HG02571 (cell line): ENCODE results near the gene TNFAIP8.

Source experiments
- ATAC-seq: cut with Tn5 transposase; IDR thresholded peaks from one replicate; pipeline ENCODE4 v1.9.1; 2021; ENCODE audit warnings: mild to moderate bottlenecking, moderate library complexity; ENCODE audit not compliant: unreplicated experiment

The TNFAIP8 gene

GRCh38 chr5:119328753-119329602 lies 26.8 kb upstream of the TNFAIP8 start:
- no peak for ATAC-seq

GRCh38 chr5:119329666-119330065 lies 26.2 kb upstream of the TNFAIP8 start:
- ATAC-seq = no peak

GRCh38 chr5:119330367-119331183 lies 25.2 kb upstream of the TNFAIP8 start:
- no peak for ATAC-seq

GRCh38 chr5:119331566-119332095 lies 24.2 kb upstream of the TNFAIP8 start:
- ATAC-seq = no peak

- no peak for ATAC-seq
Observed at GRCh38 chr5:119332208-119332607, 23.6 kb upstream of the TNFAIP8 start.

- ATAC-seq = peak; percentile 37
Observed at GRCh38 chr5:119332978-119333401, 22.8 kb upstream of the TNFAIP8 start.

- peak; percentile 25 for ATAC-seq
Observed at GRCh38 chr5:119333421-119333851, 22.4 kb upstream of the TNFAIP8 start.

GRCh38 chr5:119335261-119335677 lies 20.6 kb upstream of the TNFAIP8 start:
- no peak for ATAC-seq

- no peak for ATAC-seq
Observed at GRCh38 chr5:119336262-119336661, 19.6 kb upstream of the TNFAIP8 start.

- ATAC-seq = no peak
Observed at GRCh38 chr5:119336845-119337580, 18.8 kb upstream of the TNFAIP8 start.

GRCh38 chr5:119338326-119338946 lies 17.4 kb upstream of the TNFAIP8 start:
- ATAC-seq = no peak

- ATAC-seq = no peak
Observed at GRCh38 chr5:119339344-119339743, 16.5 kb upstream of the TNFAIP8 start.

- ATAC-seq = no peak
Observed at GRCh38 chr5:119339965-119340364, 15.9 kb upstream of the TNFAIP8 start.

- peak; percentile 51 for ATAC-seq
Observed at GRCh38 chr5:119340597-119341218, 15.1 kb upstream of the TNFAIP8 start.

GRCh38 chr5:119341452-119342349 lies 14.1 kb upstream of the TNFAIP8 start:
- peak; percentile 49 for ATAC-seq

GRCh38 chr5:119342406-119342805 lies 13.4 kb upstream of the TNFAIP8 start:
- no peak for ATAC-seq

- ATAC-seq = no peak
Observed at GRCh38 chr5:119343052-119343451, 12.8 kb upstream of the TNFAIP8 start.

GRCh38 chr5:119343766-119344165 lies 12.1 kb upstream of the TNFAIP8 start:
- peak; percentile 26 for ATAC-seq

- ATAC-seq = no peak
Observed at GRCh38 chr5:119344231-119344630, 11.6 kb upstream of the TNFAIP8 start.
